Measurements from ENCODE around the gene KNG1.

The KNG1 gene

DNA sequence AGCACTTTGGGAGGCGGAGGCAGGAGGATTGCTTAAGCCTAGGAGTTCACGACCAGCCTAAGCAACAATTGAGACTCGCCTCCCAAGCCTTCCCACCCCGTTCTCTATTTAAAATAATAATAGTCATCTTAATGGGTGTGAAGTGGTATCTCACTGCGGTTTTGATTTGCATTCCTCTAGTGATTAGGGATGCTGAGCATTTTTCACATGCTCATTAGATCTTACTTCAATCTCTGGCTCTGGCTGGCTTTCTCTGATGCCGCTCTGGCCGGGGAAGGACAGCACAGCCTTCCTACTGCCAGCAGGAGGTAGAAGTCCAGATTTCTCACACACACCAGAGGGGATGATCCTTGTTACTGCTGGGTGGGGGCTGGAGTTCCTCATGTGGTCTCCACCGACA lies 58.8 kb downstream of the KNG1 start:
- DNase-seq (ENCODE audit: low read depth in 1 of 2, low spot score in 1 of 2), result no peak
- H3K27ac ChIP-seq (replicated peaks), result no peak overlapping the region

GRCh38 chr3:186779204-186779603 lies 62.0 kb downstream of the KNG1 start:
- no peaks in the 10 kb centered on the region for H3K27me3 ChIP-seq (ENCODE audit: insufficient read depth, poor library complexity, severe bottlenecking)
- no peak overlapping the region for H3K4me3 ChIP-seq (replicated peaks; ENCODE audit: insufficient read depth, low read length)
- TF ChIP-seq POLR2AphosphoS5 (IDR thresholded peaks at IDR 0.05; ENCODE audit: low read depth) (no peak), SPI1 (IDR thresholded peaks at IDR 0.05; ENCODE audit: borderline replicate concordance, low read depth) (no peak), REST (IDR thresholded peaks at IDR 0.05; ENCODE audit: insufficient replicate concordance, low read depth) (no peak), GABPA (IDR thresholded peaks at IDR 0.05; ENCODE audit: low read depth) (no peak)
- TF ChIP-seq, protein P1, sequence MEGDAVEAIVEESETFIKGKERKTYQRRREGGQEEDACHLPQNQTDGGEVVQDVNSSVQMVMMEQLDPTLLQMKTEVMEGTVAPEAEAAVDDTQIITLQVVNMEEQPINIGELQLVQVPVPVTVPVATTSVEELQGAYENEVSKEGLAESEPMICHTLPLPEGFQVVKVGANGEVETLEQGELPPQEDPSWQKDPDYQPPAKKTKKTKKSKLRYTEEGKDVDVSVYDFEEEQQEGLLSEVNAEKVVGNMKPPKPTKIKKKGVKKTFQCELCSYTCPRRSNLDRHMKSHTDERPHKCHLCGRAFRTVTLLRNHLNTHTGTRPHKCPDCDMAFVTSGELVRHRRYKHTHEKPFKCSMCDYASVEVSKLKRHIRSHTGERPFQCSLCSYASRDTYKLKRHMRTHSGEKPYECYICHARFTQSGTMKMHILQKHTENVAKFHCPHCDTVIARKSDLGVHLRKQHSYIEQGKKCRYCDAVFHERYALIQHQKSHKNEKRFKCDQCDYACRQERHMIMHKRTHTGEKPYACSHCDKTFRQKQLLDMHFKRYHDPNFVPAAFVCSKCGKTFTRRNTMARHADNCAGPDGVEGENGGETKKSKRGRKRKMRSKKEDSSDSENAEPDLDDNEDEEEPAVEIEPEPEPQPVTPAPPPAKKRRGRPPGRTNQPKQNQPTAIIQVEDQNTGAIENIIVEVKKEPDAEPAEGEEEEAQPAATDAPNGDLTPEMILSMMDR (IDR thresholded peaks at IDR 0.05; ENCODE audit: insufficient read depth, low read length), result no peak
- DNase-seq (ENCODE audit: low read depth in 1 of 2, low spot score in 1 of 2), result no peak
- no peak overlapping the region for H3K27ac ChIP-seq (replicated peaks)

More for the DNA sequence above, 58.8 kb downstream of the KNG1 start:
- TF ChIP-seq, protein P1 (IDR thresholded peaks at IDR 0.05; ENCODE audit: insufficient read depth, low read length), result no peak
- TF ChIP-seq SPI1 (IDR thresholded peaks at IDR 0.05; ENCODE audit: borderline replicate concordance, low read depth), result no peak
- no peaks in the 10 kb centered on the region for H3K27me3 ChIP-seq (ENCODE audit: insufficient read depth, poor library complexity, severe bottlenecking)
- no peak overlapping the region for H3K4me3 ChIP-seq (replicated peaks; ENCODE audit: insufficient read depth, low read length)

GRCh38 chr3:186782542-186783057 lies 65.4 kb downstream of the KNG1 start:
- peak overlapping the region; percentile 89 for H3K4me3 ChIP-seq (replicated peaks; ENCODE audit: insufficient read depth, low read length)
- no peak for DNase-seq (ENCODE audit: low read depth in 1 of 2, low spot score in 1 of 2)
- TF ChIP-seq GABPA (IDR thresholded peaks at IDR 0.05; ENCODE audit: low read depth) (no peak), SPI1 (IDR thresholded peaks at IDR 0.05; ENCODE audit: borderline replicate concordance, low read depth) (no peak)

DNA sequence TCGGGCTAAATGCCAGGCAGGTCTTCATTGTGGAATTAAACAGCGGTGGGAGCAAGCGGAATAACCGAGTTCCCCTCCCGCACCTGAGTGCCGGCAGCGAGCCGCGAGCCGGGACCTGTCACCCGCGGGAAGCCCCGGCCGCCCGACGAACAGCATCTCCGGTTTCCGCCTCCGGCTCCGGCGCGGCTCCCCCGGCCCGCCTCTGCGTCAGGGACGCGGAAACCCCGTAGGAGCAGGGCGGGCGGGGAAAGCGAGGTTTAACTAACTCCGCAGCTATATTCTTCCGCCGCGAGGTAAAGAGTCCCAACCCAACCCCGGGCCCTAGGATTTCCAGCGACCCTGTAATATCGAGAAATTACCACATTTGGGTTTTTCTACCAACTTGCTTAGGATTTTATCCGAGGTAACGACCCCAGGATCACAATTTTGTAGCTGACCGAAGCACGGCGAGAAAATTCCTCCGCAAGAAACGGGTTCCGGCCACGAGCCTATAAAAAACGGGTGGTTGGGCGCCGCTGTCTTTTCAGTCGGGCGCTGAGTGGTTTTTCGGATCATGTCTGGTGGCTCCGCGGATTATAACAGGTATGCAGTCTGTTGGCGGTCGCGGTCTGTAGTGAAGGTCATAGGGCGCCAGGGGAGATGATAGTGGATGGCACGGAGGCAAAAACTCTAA lies 66.0 kb downstream of the KNG1 start, which contains the start of gene EIF4A2:
Gene EIF4A2, plus strand, starts transcription at position 520 of the 673 bp plus-strand sequence. Its CDS starts 34 bp downstream, at position 554.
- Histone ChIP-seq H3K27ac (replicated peaks) (peak within 1 kb of the TSS; percentile 99), H3K27me3 (ENCODE audit: insufficient read depth, poor library complexity, severe bottlenecking) (no peaks in the 10 kb centered on the region), H3K4me3 (replicated peaks; ENCODE audit: insufficient read depth, low read length) (peak within 1 kb of the TSS; percentile 89)
- DNase-seq (ENCODE audit: low read depth in 1 of 2, low spot score in 1 of 2), result peak; percentile 86
- TF ChIP-seq REST (IDR thresholded peaks at IDR 0.05; ENCODE audit: insufficient replicate concordance, low read depth), result peak; percentile 82
- TF ChIP-seq POLR2AphosphoS5 (IDR thresholded peaks at IDR 0.05; ENCODE audit: low read depth), result peak; percentile 98
- TF ChIP-seq GABPA (IDR thresholded peaks at IDR 0.05; ENCODE audit: low read depth), result peak; percentile 68
- TF ChIP-seq SPI1 (IDR thresholded peaks at IDR 0.05; ENCODE audit: borderline replicate concordance, low read depth), result no peak

More at GRCh38 chr3:186782542-186783057, 65.4 kb downstream of the KNG1 start:
- Histone ChIP-seq H3K27ac (replicated peaks) (peak overlapping the region; percentile 99), H3K27me3 (ENCODE audit: insufficient read depth, poor library complexity, severe bottlenecking) (no peaks in the 10 kb centered on the region)

All from HL-60 (cell line).